Mesenchymal stem cell (in vitro differentiated cells and primary cell): Measurements from ENCODE around the gene PPP6R3.

Source experiments
- DNase-seq: peaks from one replicate; pipeline ENCODE4 v3.0.0-alpha.2; 2013
- H2AFZ ChIP-seq: one replicate; pipeline ENCODE4 v1.6.1; 2013; ENCODE audit warnings: low read depth, mild to moderate bottlenecking, control low read depth, inconsistent platforms, low read length, moderate library complexity
- H2AK5ac ChIP-seq: 2 replicates; pipeline ENCODE4 v1.6.1; 2013; ENCODE audit warnings: low read length, moderate library complexity, mild to moderate bottlenecking, inconsistent platforms; ENCODE audit not compliant: severe bottlenecking
- H2BK120ac ChIP-seq: one replicate; pipeline ENCODE4 v1.6.1; 2013; ENCODE audit warnings: low read depth, mild to moderate bottlenecking, inconsistent platforms, low read length, moderate library complexity
- H2BK12ac ChIP-seq, 2 experiments: one replicate each; pipeline ENCODE4 v1.6.1; 2013; ENCODE audit warnings: inconsistent platforms in 2 of 2, low read length in 2 of 2, mild to moderate bottlenecking in 2 of 2, moderate library complexity in 2 of 2, control low read depth in 1 of 2
- H2BK15ac ChIP-seq: one replicate; pipeline ENCODE4 v1.6.1; 2013; ENCODE audit warnings: mild to moderate bottlenecking, low read depth, inconsistent platforms; ENCODE audit not compliant: poor library complexity, severe bottlenecking
- H2BK5ac ChIP-seq: 2 replicates; pipeline ENCODE4 v1.6.1; 2013; ENCODE audit warnings: low read depth, mild to moderate bottlenecking, low read length, control low read depth, inconsistent platforms; ENCODE audit not compliant: poor library complexity, severe bottlenecking
- H3K14ac ChIP-seq, 2 experiments: one replicate each; pipeline ENCODE4 v1.6.1; 2013; ENCODE audit warnings: inconsistent platforms in 2 of 2, low read length in 2 of 2, control low read depth in 1 of 2, mild to moderate bottlenecking in 1 of 2, moderate library complexity in 1 of 2
- H3K18ac ChIP-seq, 2 experiments: one replicate each; pipeline ENCODE4 v1.6.1; 2013; ENCODE audit warnings: inconsistent platforms in 2 of 2, low read length in 2 of 2, control low read depth in 1 of 2, low read depth in 1 of 2, mild to moderate bottlenecking in 1 of 2
- H3K23ac ChIP-seq, 2 experiments: one replicate each; pipeline ENCODE4 v1.6.1; 2013; ENCODE audit warnings: inconsistent platforms in 2 of 2, low read length in 2 of 2, mild to moderate bottlenecking in 2 of 2, moderate library complexity in 2 of 2, control low read depth in 1 of 2
- H3K27ac ChIP-seq: 2 replicates; pipeline ENCODE4 v1.5.1; 2013; ENCODE audit warnings: mild to moderate bottlenecking, moderate library complexity, low read length, control low read depth, inconsistent platforms; ENCODE audit not compliant: poor library complexity, severe bottlenecking
- H3K27me3 ChIP-seq, 2 experiments: 2 replicates each; pipeline versions ENCODE4 v1.6.1 to v1.7.0; 2013; ENCODE audit warnings: low read length in 2 of 2, mild to moderate bottlenecking in 2 of 2, moderate library complexity in 2 of 2, control low read depth in 1 of 2, inconsistent platforms in 1 of 2; ENCODE audit not compliant: control insufficient read depth in 1 of 2, insufficient read depth in 1 of 2
- H3K36me3 ChIP-seq, 2 experiments: 2 replicates each; pipeline versions ENCODE4 v1.6.1 to v1.7.0; 2013; ENCODE audit warnings: low read length in 2 of 2, control low read depth in 1 of 2, inconsistent platforms in 1 of 2, low read depth in 1 of 2, mild to moderate bottlenecking in 1 of 2; ENCODE audit not compliant: insufficient read depth in 2 of 2, control insufficient read depth in 1 of 2
- H3K4ac ChIP-seq, 2 experiments: one replicate each; pipeline ENCODE4 v1.6.1; 2013; ENCODE audit warnings: inconsistent platforms in 2 of 2, low read length in 2 of 2, mild to moderate bottlenecking in 2 of 2, moderate library complexity in 2 of 2, control low read depth in 1 of 2, low read depth in 1 of 2
- H3K4me1 ChIP-seq: 2 replicates; pipeline ENCODE4 v1.6.1; 2013; ENCODE audit warnings: low read depth, low read length, control low read depth; ENCODE audit not compliant: control insufficient read depth, insufficient read depth
- H3K4me2 ChIP-seq: 2 replicates; pipeline ENCODE4 v1.6.1; 2013; ENCODE audit warnings: low read length, mild to moderate bottlenecking, inconsistent platforms; ENCODE audit not compliant: poor library complexity, severe bottlenecking
- H3K4me3 ChIP-seq, 2 experiments: 2 replicates each; pipeline versions ENCODE4 v1.5.1 to v1.7.0; 2013; ENCODE audit warnings: low read length in 2 of 2, mild to moderate bottlenecking in 2 of 2, control low read depth in 1 of 2, low read depth in 1 of 2; ENCODE audit not compliant: insufficient read depth in 1 of 2
- H3K79me1 ChIP-seq: replicated peaks from 2 replicates; pipeline ENCODE4 v1.6.1; 2013; ENCODE audit warnings: mild to moderate bottlenecking, control low read depth, low read length, inconsistent platforms; ENCODE audit not compliant: poor library complexity, severe bottlenecking
- H3K9ac ChIP-seq: 2 replicates; pipeline ENCODE4 v1.7.0; 2013; ENCODE audit warnings: mild to moderate bottlenecking, low read length, moderate library complexity
- H3K9me3 ChIP-seq: 2 replicates; pipeline ENCODE4 v1.7.0; 2013; ENCODE audit warnings: mild to moderate bottlenecking, low read length; ENCODE audit not compliant: control insufficient read depth
- H4K8ac ChIP-seq: one replicate; pipeline ENCODE4 v1.6.1; 2013; ENCODE audit warnings: inconsistent platforms, mild to moderate bottlenecking, low read length, moderate library complexity
- H4K91ac ChIP-seq: one replicate; pipeline ENCODE4 v1.6.1; 2013; ENCODE audit warnings: mild to moderate bottlenecking, low read length, inconsistent platforms
- WGBS: methylation state at CpG from one replicate; pipeline ENCODE4 v1.1.7; 2013; ENCODE audit warnings: mixed read lengths; 5-methylcytosine and 5-hydroxymethylcytosine counted together

Gene PPP6R3

DNA sequence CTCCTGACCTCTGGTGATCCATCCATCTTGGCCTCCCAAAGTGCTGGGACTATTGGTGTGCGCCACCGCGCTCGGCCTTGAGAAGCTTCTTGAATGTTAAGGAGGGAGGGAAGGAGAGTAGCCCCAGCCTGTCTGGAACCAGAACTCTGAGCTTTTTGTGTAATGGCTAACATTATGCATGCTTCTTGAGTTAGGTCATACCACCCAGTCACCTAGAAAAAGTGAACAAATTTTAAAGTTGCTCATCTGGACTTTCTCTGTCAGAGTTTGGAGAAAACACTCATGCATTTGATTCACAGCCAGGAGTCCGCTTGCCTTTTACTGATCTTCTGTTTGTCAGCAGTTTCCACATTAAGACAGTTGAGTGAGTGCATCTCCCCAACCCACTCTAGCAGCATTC is 82.1 kb downstream of the PPP6R3 start:
- Histone ChIP-seq H3K27ac (peak overlapping the region; percentile 55), H2AFZ (no peak overlapping the region), H2AK5ac (no peak overlapping the region), H4K8ac (no peak overlapping the region), H3K4me1 (peaks cover 23% of the 10 kb centered on the region), H2BK120ac (no peak overlapping the region), H2BK12ac (no peak overlapping the region), H3K9me3 (no peaks in the 10 kb centered on the region), H2BK5ac (no peak overlapping the region), H3K23ac (no peak overlapping the region), H3K36me3 (peaks cover 30 to 71% of the 10 kb centered on the region in 2 experiments), H3K9ac (peak overlapping the region; percentile 67), H3K18ac (no peak overlapping the region), H3K4me2 (no peak overlapping the region), H2BK15ac (no peak overlapping the region), H3K4ac (no peak overlapping the region), H3K14ac (no peak overlapping the region), H3K4me3 (no peak overlapping the region), H4K91ac (no peak overlapping the region), H3K27me3 (no peaks in the 10 kb centered on the region), H3K79me1 (peaks cover 33% of the 10 kb centered on the region)
- WGBS = 87% methylated on average over 5 of the region's 5 CpGs
- DNase-seq = peak; percentile 84

DNA sequence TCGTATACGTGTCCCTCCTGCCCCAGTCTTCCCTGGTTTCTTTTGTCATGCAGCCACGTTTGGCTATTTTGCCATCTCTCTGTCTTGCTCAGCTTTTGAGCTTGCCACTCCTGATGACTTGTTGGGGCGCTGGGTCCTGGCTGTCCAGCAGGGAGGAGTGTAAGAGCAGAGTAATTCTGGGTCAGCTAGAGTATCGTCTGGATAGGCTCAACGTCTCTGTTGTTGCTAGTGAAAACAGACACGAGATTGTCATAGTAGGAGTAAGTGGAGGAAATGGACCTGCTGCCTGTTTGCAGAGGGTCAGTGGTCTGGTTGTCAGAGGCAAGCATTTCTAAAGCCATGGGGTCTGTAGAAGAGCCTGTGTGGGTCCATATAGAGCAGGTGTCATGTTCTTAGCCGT is 83.0 kb downstream of the PPP6R3 start:
- Histone ChIP-seq H3K14ac (no peak overlapping the region), H3K27me3 (no peaks in the 10 kb centered on the region), H3K23ac (peak overlapping the region in 1 of 2 experiments; percentile 50), H4K91ac (no peak overlapping the region), H2BK15ac (no peak overlapping the region), H3K4me3 (no peak overlapping the region), H3K9ac (no peak overlapping the region), H4K8ac (no peak overlapping the region), H2AFZ (no peak overlapping the region), H3K27ac (peak overlapping the region; percentile 31), H2BK12ac (peak overlapping the region in 1 of 2 experiments; percentile 23), H3K18ac (no peak overlapping the region), H2BK120ac (no peak overlapping the region), H3K79me1 (peaks cover 39% of the 10 kb centered on the region), H3K4me2 (no peak overlapping the region), H3K9me3 (no peaks in the 10 kb centered on the region), H2AK5ac (no peak overlapping the region), H2BK5ac (no peak overlapping the region), H3K4ac (no peak overlapping the region), H3K4me1 (peaks cover 23% of the 10 kb centered on the region), H3K36me3 (peaks cover 34 to 71% of the 10 kb centered on the region in 2 experiments)
- WGBS = 76% methylated on average over 8 of the region's 8 CpGs
- peak; percentile 23 for DNase-seq

DNA sequence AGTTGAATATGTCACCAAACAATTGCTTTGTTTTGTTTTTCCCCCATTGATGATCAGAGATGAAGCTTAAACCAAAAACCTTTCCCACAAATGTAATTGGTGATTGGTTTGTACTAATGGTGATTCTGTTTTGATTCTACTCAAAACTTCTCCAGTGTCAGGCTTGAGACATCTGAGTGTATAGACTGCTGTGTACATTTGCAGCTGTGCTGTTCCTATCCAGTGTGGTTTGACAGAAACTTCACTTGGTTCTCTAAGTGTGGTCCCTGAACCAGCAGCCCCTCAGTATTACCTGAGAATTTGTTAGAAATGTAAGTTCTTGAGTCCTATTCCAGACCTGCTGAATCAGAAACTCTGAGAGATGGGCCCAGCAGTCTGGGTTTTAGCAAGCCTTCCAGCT is 84.8 kb downstream of the PPP6R3 start:
- Histone ChIP-seq H2BK120ac (no peak overlapping the region), H3K4ac (no peak overlapping the region), H3K4me1 (peaks cover 24% of the 10 kb centered on the region), H4K91ac (no peak overlapping the region), H2AK5ac (no peak overlapping the region), H3K27ac (no peak overlapping the region), H2BK5ac (no peak overlapping the region), H4K8ac (no peak overlapping the region), H3K9me3 (no peaks in the 10 kb centered on the region), H3K14ac (no peak overlapping the region), H3K79me1 (peaks cover 38% of the 10 kb centered on the region), H2BK15ac (no peak overlapping the region), H2AFZ (no peak overlapping the region), H3K9ac (no peak overlapping the region), H3K4me3 (no peak overlapping the region), H3K27me3 (no peaks in the 10 kb centered on the region), H3K36me3 (peaks cover 29 to 69% of the 10 kb centered on the region in 2 experiments), H2BK12ac (no peak overlapping the region), H3K4me2 (no peak overlapping the region), H3K18ac (no peak overlapping the region), H3K23ac (no peak overlapping the region)
- DNase-seq = no peak

DNA sequence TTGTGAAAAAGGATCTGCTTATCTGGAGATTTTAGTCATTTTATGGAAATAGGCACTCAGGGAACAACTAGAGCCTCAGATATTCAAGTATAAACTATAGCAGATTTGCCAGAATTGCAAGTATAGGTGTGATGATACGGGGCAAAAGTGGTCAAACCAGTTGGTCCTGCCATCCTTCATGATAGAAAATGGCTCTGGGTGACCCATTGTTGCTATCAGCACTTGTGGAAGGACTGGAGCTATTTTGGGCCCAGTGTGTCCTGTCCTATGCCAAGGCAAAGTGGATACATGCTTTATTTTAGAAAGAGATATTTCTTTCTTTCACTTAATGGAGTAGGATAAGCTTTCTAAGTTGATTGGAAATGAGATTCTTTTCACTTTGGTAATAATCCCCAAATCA is 85.2 kb downstream of the PPP6R3 start:
- peaks cover 29 to 70% of the 10 kb centered on the region in 2 experiments for H3K36me3 ChIP-seq
- WGBS = 100% methylated on average over 1 of the region's 1 CpG
- no peak overlapping the region for H3K18ac ChIP-seq

More for the DNA sequence above, 85.2 kb downstream of the PPP6R3 start:
- H2AFZ ChIP-seq = no peak overlapping the region
- no peak overlapping the region for H3K4ac ChIP-seq
- no peak overlapping the region for H2BK120ac ChIP-seq
- no peak for DNase-seq
- no peak overlapping the region for H4K8ac ChIP-seq
- H3K4me2 ChIP-seq = no peak overlapping the region
- H3K27ac ChIP-seq = no peak overlapping the region
- H2BK12ac ChIP-seq = no peak overlapping the region
- H2AK5ac ChIP-seq = no peak overlapping the region
- H3K9me3 ChIP-seq = no peaks in the 10 kb centered on the region
- no peak overlapping the region for H4K91ac ChIP-seq
- H2BK15ac ChIP-seq = no peak overlapping the region
- no peak overlapping the region for H3K14ac ChIP-seq
- H3K79me1 ChIP-seq = peaks cover 39% of the 10 kb centered on the region
- H3K9ac ChIP-seq = no peak overlapping the region
- H3K4me3 ChIP-seq = no peak overlapping the region
- peaks cover 24% of the 10 kb centered on the region for H3K4me1 ChIP-seq
- H3K23ac ChIP-seq = no peak overlapping the region
- no peaks in the 10 kb centered on the region for H3K27me3 ChIP-seq
- H2BK5ac ChIP-seq = no peak overlapping the region
